GM21619 (cell line): ENCODE measurements around the gene P2RX3.
"Not testable (repeated sequence)": the region's sequence is repeated elsewhere in the genome, so short reads cannot be mapped to it uniquely, and the experiment has no call there.

Experiments used
- ATAC-seq: cut with Tn5 transposase; IDR thresholded peaks from one replicate; pipeline ENCODE4 v1.9.1; 2021; ENCODE audit not compliant: unreplicated experiment

P2RX3 gene

DNA sequence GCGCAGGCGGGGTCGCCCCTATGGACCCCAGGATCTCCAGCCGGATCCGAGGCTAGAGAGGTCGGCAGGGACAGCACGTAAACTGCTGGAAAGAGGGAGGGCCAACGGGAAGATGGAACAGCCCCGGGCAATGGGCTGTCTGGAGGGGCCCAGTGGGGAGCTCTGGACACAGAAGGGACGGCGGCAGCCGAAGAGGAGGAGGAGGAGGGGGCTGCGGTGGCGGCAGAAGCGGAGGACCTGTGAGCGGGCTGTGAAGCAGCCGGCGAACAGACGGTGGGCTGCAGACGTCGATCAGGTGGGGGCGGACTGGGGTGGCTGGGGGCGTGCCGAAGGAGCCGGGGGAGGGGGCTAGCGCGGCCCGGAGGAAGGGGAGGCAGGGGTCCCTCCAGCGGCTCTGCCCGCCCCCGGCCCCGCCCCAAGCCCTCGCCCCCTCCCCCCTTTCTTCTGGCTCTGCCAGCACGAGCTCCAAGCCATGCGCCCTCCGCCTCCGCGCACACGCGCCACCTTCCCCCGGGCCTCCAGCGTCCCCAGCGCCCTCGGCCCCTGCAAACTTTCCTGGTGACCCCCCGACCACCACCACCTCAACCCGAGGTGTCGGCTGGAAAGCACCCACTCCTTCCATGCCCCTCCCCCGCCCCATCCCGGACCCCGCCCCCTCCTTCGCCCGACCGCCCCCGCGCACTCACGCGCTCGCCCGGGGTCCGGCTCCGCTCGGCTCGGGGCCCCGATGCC is 13.8 kb upstream of the P2RX3 start:
- no peak for ATAC-seq

DNA sequence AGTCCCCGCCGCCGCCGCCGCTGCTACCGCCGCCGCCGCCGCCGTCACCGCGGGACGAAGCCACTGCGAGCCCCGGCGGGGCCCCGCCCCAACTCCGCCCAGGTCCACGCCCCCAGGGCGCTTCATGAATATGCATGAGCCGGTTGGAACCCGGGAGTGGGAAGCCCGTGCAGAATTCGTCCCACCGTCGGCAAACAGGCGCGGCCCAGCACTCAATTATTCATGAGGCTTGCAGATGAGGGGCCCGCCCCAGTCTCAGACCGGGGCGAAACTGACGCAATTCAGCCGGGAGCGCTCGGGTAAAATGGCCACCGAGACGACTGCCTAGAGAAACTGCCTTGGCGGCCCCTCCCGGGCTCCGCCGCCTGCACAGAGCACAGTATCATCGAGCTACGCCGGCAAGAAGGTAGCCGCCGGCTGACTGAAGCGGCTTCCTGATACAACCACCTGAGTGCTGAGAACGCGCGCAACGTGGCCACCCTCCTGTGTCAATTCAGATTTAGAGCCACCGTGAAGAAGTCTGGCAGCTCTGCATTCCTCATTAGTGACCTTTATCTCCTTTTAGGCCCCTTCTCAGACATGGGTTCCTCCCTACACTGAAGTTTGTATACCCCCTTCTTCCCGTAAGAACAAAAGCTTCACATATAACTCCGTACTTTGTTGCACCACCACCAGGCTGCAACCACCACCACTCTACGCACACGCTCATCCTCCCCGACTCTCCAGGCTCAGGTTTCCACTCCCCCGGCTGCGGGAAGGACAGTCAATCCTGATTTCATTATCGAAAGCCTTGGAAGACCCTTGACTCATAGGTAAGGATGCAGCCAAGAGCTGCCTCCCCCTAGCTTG is 13.0 kb upstream of the P2RX3 start, which contains the start of gene TNKS1BP1:
TSS of gene TNKS1BP1 (minus strand) at position 67 of the 849 bp plus-strand sequence. CDS start 3,067 bp downstream, outside the sequence.
- ATAC-seq = peak; percentile 87

DNA sequence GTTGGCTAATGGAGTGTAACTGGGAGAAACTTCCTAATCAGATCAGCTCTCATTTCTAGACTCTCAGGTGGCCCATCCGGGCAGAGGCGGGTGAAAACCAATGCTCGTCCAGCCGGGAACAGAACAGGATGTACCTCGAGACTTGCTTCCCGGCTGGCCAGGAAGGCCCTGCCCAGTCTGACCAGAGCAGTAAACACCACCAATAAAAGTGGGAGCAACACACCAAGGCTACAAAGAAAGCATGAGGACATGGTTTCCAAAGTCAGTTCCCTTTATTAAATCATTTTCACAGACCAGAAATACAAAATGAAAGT is 12.5 kb upstream of the P2RX3 start:
- ATAC-seq = no peak

DNA sequence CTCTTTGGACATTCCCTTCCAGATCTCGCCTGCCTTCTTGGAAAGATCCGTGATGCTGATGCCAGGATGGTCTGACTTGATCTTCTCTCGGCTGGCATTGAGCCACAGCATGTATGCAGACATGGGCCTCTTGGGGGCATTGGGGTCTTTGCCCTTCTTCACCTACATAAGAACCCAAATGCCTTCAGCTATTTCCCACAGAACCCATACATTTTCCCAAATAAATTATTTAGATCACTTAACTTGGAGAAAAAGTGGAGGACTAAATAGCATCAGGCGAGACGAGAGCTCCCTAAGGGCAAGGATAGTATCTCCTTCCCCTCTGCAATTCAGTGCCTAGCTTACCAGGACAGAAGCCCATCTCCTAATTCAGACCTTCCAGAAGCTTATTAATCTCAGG is 10.4 kb upstream of the P2RX3 start:
- ATAC-seq = no peak

DNA sequence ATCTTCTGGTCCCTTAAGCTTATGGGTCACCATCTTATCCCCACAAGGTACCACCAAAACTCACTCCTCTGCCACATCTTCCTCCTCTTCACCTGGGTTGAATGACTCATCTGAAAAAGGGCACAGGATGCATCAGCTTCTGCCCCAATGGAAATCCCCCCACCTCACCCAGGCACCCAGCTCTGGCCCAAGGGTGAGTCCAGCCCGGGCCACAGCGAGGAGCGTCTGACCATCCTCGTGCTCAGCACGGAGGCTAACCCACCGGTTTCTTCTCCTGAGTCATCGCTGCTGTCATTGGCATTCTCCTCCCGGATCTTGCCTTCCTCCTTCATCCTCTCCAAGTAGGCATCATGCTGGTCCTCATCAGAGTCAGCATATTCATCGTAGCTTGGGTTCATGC is 8.1 kb upstream of the P2RX3 start:
- ATAC-seq = no peak

DNA sequence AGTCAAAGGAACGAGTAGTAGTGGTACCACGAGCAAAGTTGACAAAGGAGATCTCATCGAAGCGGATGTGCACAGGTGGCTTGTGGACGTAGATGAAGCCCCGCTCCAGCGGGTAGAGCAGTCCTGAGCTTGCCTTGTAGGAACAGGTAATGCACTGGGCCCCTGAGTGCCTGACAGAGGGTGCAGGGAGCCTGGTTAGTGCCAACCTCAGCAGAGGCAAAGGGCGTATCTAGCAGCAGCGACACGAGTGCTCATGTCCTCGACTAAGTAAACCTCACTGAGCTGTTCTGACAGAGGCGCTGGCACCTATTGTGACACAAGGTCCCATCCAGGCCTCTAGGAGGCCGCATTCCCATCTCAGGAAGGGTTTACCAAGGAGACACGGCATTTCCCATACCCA is 6.4 kb upstream of the P2RX3 start:
- no peak for ATAC-seq

DNA sequence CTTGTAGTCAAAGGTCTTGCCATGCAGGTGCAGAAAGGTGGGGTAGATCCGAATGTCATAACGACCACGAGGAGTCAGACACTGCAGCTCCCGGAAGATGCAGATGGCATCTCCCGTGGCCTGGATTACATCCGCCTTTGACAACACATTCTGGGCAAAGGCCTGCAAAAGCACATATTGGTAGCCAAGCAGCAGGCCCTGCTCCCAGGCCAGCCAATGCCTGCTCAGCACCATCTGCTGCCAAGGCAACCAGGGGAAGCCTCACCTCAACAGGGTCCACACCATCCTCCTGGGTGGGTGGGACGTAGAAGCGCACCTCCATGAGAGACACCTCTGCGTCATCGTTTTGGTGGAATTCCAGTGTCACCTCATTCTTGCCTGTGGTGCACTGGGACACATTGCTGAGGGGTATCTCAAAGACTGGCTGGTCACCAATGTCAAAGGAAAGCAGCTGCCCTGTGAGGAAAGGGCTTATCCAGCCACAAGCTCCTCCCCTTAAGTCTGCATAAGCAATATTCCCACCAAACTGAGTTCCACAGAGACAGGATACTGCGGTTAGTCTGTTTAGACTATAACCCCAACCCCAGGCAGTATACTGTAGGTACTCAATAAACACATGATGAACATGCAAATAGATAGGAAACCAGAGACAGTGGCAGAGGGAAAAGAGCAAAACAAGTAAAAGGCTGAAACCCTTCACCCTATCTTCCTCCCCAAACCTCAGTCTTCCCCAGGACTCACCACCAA is 5.3 kb upstream of the P2RX3 start:
- ATAC-seq = no peak

DNA sequence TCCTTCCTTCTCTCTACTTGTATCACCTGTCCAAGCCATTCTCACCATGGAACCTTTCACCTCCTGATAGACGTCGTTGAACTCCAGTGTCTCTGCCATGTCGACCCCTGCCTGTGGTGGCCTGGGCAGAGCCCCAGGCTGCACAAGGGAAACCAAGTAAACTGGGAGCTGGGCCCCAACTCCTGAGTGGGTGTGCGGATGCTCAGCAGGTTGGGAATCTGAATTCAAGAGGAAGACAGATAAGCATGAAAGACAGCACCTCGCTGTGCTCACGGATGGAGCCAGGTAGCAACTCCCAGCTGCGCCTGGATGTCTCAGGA is 3.2 kb upstream of the P2RX3 start:
- ATAC-seq = peak; percentile 4

DNA sequence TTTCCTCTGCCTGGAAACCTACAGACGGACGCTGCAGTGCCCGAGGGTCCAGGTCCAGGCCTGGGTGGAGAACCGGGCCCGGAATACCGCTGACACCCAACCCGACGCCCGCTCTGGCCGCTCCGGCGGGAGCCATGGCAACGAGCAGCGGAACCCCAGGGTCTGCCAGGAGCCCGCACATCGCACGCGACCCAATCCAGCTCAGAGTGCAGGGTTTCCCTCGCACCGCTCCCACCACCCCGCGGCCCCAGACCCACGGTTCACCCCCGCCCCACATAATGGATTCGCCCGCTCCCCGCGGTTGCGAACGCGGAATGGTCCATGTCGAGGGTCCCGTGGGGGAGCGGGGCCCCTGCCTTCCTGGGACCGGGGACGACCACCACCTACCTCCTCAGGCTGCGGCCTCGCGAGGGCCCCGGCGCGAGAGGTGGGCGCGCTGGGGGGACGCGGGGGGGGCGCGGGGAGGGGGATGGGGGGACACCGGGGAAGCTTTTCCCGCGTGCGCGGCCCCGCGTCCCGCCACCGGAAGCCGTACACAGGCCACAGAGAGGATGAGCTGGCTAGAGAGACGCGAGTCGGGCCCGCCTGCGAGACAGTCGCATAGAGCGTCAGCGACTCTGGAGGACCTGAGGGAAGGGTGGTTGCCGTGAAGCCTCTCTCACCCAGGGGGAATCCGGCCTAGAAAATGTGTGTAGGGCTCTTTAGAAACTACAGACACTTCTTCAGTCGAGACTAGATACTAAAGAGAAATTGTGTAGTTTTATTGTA is 2.6 kb upstream of the P2RX3 start, which contains the start of gene SSRP1:
TSS of gene SSRP1 (minus strand) at position 550 of the 768 bp plus-strand sequence. CDS start 771 bp downstream, outside the sequence.
- peak; percentile 99 for ATAC-seq

DNA sequence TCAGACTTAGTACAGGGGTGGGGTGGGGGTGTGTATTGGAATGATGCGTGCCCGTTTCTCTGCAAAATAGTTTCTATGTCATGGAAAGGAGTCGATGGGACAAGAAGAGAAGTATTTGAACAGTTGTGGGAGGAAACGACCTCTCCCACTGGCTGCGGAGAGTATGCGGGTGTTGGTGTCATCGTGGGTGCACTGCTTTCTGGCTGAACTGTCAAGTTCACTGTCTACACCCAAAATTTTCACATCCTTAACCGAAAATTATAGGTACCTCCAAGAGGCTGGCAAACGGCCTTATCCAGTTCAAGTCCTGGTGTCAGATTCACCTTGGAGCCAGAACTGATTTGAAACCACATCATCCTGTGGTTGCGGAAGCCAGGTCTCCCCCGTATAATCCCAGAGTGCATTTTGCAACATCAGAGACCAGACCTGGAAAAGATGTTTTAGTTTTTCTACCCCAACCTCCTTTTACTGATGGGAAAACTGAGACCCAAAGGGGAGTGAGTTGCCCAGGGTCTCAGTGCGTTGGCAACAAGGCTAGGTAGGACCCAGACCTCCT is 2.0 kb upstream of the P2RX3 start:
- no peak for ATAC-seq

DNA sequence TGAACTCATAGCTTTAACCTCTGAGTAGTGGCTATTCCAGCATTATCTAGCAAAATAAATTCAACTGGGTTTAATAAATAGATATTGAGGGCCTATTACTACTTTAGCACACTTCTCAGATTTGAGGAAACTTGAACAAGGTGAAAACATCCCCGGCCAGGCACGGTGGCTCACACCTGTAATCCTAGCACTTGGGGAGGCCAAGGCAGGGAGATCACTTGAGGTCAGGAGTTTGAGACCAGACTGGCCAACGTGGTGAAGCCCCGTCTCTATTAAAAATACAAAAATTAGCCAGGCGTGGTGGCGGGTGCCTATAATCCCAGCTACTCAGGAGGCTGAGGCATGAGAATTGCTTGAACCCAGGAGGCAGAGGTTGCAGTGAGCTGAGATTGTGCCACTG is 1.3 kb upstream of the P2RX3 start:
- not testable (repeated sequence) for ATAC-seq

DNA sequence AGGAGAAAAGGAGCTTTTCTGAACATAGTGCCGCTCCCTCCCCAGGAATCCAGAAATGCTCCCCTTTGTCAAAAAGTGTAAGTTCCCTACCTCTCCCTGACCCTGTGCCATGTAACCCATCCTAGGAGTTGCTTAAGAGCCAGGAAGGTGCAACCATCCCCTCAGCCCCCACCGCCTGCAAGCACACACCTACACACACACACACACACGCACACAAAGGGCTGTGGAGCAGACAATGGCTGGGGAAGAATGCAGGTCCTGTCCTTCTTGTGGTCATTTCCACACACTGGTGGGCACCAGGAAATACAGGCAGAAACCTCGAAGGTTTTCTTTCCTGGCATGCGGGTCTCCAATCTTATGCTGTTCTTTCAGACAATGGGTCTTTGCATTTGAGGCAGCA is 1.2 kb downstream of the P2RX3 start:
- no peak for ATAC-seq

DNA sequence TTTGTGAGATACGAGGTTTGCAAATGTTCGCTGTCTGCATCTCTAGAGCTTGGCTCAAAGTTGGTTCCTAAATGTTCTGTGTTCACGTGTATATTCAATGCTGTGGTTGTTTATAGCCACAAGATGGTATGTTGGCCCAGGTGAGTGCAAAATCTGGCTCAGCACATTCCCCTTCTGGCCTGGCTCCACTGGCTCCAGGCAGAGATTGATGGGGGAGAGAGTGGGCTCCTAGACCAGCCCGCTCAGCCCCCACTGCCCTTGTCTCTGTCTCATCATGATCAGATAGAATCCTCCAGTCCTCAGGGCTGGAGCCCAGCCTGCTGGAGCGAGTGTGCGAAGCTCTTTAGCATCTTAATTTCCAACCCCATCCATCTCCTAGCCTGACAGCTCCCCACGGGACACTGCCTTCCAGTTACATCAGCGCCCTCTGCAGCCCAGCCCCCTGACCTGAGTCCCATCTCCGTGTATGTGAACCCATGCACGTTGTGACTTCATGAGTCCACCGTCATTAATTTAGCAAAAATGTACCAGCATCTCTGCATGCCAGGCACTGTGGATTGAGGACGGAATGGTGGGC is 2.0 kb downstream of the P2RX3 start:
- ATAC-seq = no peak

DNA sequence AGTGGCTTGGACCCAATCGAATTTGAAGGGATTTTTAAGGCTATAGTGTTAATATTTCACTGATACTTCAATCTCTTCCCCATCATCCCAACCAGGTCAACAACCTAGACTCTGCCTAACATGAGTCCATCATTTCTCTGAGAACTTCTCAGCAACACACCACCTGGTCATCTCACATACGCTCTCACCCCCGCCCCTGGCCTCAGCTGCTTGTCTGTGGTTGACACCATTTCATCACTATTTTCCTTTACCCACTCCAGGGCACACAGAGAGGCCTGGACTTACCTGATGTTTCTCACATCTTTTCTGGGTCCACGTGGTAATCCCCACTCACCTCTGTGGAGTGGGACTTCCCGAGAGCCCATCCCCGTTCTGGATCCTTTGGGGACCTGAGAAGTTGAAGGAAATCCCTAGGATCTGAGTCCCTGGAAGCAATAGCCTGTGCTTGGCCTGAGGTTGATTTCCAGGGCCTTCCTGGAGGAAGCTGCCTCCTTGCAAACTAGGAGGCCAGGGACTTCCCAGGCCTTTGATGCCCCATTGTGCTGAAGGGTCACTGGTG is 3.2 kb downstream of the P2RX3 start:
- ATAC-seq = no peak

DNA sequence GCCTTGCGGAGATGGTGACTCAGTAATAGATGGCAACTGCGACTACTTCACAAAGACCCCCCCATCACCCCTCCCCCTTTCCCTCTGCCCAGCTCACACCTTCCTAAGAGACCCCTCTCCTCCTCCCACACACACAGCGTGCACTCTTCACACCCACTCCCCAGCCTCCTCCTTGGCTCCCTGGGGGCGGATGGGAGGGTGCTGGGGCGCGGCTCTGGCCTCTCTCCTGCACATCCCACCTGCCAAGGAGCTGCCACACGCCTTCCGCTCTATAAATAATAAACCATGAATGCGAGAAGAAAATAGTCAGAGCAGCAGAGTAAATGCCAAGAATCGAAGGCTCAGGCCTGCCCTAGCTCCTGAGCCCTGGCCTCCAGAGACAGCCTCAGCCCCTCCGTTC is 4.5 kb downstream of the P2RX3 start:
- ATAC-seq = no peak

DNA sequence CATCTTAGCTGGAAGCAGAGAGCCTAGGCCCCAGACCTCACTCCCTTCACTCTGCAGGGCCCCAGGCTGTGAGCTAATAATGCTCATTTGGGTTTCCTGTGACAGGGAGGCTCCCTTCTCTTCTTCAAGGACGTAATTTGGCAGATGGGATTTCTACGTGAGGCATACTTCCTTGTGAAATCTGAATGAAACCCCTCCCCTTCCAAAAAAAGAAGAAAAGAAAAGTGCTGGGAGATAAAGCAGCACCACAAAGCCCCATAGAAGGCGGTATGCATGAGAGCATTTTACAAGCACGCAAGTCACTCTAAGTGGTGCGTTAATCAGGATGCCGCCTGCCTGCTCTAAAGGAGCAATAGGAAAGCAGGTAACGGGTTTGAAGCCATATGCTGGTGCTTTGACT is 5.7 kb downstream of the P2RX3 start:
- no peak for ATAC-seq

DNA sequence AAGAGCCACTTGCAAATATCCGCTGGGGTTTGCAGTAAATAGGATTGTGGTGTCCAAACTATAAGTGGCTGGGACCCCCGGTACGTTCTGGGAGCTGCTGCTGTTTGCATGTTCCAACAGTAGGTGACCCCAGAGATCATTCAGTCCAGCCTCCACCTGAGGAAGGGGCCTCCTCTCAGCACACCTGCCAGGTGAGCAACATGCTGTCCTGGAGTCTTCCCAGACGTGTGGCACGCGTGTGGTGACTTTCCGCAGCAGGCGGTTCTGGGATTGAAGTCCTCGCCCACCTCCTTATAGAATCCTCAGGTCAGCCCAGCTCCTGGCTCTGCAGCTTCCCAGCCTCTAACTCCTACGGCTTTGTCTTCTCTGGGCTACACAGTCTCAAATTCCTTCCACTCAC is 6.7 kb downstream of the P2RX3 start:
- ATAC-seq = no peak

DNA sequence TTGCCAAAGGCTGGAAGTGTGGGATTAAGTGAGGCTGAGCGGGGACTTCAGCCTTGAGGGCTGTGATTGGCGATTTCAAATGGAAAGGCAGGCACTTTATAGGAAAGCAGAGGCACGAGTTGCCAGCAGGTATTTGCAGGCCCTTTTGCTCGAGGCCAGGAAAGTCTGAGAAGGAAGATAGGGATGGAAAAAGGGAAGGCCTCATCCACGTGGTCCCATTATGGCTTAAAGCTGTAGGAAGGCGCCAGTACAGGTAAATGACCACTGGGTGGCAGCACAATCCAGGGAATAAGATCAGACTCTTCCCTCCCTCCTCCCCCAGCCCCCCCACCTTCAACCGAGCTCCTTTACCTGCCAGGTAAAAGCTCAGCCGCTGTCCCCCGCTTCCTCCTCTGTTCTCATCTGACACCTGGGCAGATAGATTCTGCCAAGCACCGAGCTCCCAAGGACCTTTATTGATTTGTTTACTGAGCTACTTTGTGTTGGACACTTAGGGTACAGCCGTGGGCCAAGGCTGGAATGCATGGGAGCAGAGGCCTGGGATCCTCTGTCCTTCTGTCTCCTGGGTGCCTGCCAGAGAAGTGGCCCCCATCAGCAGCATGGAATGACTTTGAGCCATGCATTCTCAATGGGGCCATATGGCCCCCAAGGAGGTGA is 7.5 kb downstream of the P2RX3 start:
- no peak for ATAC-seq

DNA sequence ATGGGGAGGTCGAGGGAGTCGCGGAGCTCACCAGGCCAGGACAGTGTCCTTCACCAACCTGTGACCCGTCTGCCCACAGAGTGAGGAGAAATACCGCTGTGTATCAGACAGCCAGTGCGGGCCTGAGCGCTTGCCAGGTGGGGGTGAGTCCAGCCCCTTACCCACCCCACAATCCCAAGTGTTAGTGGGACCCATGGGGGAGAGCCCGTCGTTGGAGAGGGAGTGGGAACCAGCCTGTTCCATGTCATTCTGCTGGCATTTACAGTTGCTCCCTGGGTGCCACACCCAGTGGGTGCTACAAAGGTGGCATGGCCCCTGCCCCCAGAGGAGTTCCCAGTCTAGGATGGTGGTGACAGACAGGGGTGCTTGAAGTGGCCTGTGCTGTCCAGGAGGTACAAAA is 9.2 kb downstream of the P2RX3 start:
- ATAC-seq = no peak

DNA sequence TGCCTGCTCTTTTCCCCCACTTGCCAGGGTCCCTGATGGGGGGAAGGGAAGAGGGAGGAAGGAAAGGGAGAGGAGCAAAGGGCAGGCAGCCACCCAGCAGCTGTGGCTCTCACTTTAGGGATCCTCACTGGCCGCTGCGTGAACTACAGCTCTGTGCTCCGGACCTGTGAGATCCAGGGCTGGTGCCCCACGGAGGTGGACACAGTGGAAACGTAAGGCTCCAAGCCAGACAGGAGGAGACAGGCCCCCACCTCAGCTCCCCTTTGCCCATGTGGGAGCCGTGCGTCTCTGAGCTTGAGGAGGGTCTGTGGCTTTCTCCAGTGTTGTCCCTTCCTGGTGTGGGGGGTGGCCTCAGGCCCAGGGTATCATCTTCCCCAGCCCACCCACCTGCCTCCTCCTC is 9.9 kb downstream of the P2RX3 start:
- no peak for ATAC-seq
